Esophagus muscularis mucosa (tissue), 4 donors: ENCODE data around the gene OR8B8. TPM values are rescaled to one million over a fixed set of nuclear protein-coding genes. Genes with fewer than 3 reads are reported as not detected.
"Not testable (repeated sequence)": the region's sequence is repeated elsewhere in the genome, so short reads cannot be mapped to it uniquely, and the experiment has no call there.

Source experiments
- DNase-seq: peaks from one replicate; pipeline ENCODE4 v3.0.0-alpha.2; 2017; ENCODE audit errors: extremely low spot score
- H3K27ac ChIP-seq, 4 donors: fragments of 200-600 bp; sonication (generic); replicated peaks in 1 of 4; 1 replicate in 3 of 4; 2 replicates in 1 of 4; pipeline ENCODE4 v1.5.1; 2016 to 2019; ENCODE audit warnings: mild to moderate bottlenecking in 1 of 4
- H3K27me3 ChIP-seq, 4 donors: fragments of 200-600 bp; sonication (generic); one replicate each; pipeline versions ENCODE4 v1.5.1 to v1.6.0; 2016 to 2019
- H3K36me3 ChIP-seq, 4 donors: fragments of 200-600 bp; sonication (generic); one replicate each; pipeline ENCODE4 v1.5.1; 2016 to 2019
- H3K4me1 ChIP-seq, 4 donors: fragments of 200-600 bp; sonication (generic); one replicate each; pipeline ENCODE4 v1.5.1; 2016 to 2019
- H3K4me3 ChIP-seq, 4 donors: fragments of 200-600 bp; sonication (generic); 1 replicate in 2 of 4; 2 replicates in 2 of 4; pipeline ENCODE4 v1.5.1; 2016 to 2019; ENCODE audit warnings: mild to moderate bottlenecking in 4 of 4, moderate library complexity in 1 of 4
- H3K9me3 ChIP-seq, 4 donors: fragments of 200-600 bp; sonication (generic); 1 replicate in 3 of 4; 2 replicates in 1 of 4; pipeline ENCODE4 v1.5.1; 2016 to 2019
- EP300 ChIP-seq: sonication (generic); formaldehyde crosslinking; IDR thresholded peaks from one replicate; pipeline ENCODE4 v1.6.1; 2017; ENCODE audit warnings: antibody characterized with exemption
- POLR2A ChIP-seq: fragments of 450-650 bp; IDR thresholded peaks from one replicate; pipeline ENCODE4 v1.6.1; 2017; ENCODE audit warnings: antibody characterized with exemption, moderate library complexity, mild to moderate bottlenecking, low read depth
- POLR2AphosphoS5 ChIP-seq, 2 donors: sonication (generic); formaldehyde crosslinking; IDR thresholded peaks; one replicate each; pipeline ENCODE4 v1.6.1; 2017; ENCODE audit warnings: antibody characterized with exemption in 2 of 2
- WGBS: methylation state at CpG from one replicate; pipeline ENCODE4 v1.1.5; 2018; 5-methylcytosine and 5-hydroxymethylcytosine counted together
- intact Hi-C: fragments of 100-400 bp; cut with DNase I; formaldehyde crosslinking; loops from one replicate; pipeline ENCODE4 v1.15.1; 2023
- total RNA-seq, 4 donors: library from RNA; depleted of rRNA; stranded (reverse); fragments of >200 nt; gene quantifications; one replicate each; pipeline versions ENCODE4 v1.1.0 to v1.2.1, GENCODE V29; 2016
- TF ChIP-seq, protein P1 (sequence below), 3 experiments: fragments of 200-600 bp in 2 of 3; fragments of 450-650 bp in 1 of 3; sonication (generic) in 2 of 3; IDR thresholded peaks; one replicate each; pipeline ENCODE4 v1.5.1; 2017 to 2019; ENCODE audit warnings: antibody characterized with exemption in 3 of 3, mild to moderate bottlenecking in 2 of 3, moderate library complexity in 1 of 3

The OR8B8 gene
- total RNA-seq, 4 donors from 2014 or later: not detected

DNA sequence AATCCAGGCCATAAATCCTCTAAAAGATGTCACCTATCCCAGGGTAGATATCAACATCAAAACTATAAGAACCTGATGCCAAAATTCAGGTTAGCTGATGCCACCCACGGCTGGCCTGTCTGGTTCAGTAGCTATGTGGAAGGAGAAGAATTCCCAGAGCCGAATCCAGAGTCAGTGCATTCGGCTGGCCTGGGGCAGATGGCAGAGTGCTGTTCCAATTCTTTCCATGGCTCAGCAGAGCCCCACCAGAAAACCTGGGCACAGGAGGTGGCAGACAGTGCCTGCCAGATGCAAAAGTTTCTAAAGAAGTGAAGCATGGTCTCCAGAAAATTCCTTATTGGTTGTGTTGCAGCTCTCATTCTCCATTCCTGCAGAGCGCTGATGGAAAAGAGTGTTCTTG is 19.9 kb upstream of the OR8B8 start:
- Histone ChIP-seq H3K27ac (no peak overlapping the region), H3K36me3 (no peaks in the 10 kb centered on the region), H3K4me1 (no peaks in the 10 kb centered on the region), H3K27me3 (no peaks in the 10 kb centered on the region), H3K9me3 (no peaks in the 10 kb centered on the region), H3K4me3 (no peak overlapping the region)
- TF ChIP-seq EP300: no peak
- TF ChIP-seq, protein P1, sequence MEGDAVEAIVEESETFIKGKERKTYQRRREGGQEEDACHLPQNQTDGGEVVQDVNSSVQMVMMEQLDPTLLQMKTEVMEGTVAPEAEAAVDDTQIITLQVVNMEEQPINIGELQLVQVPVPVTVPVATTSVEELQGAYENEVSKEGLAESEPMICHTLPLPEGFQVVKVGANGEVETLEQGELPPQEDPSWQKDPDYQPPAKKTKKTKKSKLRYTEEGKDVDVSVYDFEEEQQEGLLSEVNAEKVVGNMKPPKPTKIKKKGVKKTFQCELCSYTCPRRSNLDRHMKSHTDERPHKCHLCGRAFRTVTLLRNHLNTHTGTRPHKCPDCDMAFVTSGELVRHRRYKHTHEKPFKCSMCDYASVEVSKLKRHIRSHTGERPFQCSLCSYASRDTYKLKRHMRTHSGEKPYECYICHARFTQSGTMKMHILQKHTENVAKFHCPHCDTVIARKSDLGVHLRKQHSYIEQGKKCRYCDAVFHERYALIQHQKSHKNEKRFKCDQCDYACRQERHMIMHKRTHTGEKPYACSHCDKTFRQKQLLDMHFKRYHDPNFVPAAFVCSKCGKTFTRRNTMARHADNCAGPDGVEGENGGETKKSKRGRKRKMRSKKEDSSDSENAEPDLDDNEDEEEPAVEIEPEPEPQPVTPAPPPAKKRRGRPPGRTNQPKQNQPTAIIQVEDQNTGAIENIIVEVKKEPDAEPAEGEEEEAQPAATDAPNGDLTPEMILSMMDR (IDR thresholded peaks at IDR 0.05): no peak
- no peak for TF ChIP-seq POLR2A
- DNase-seq: no peak
- intact Hi-C loops: no loop called here
- WGBS: 96% methylated on average over 2 of the region's 4 CpGs

DNA sequence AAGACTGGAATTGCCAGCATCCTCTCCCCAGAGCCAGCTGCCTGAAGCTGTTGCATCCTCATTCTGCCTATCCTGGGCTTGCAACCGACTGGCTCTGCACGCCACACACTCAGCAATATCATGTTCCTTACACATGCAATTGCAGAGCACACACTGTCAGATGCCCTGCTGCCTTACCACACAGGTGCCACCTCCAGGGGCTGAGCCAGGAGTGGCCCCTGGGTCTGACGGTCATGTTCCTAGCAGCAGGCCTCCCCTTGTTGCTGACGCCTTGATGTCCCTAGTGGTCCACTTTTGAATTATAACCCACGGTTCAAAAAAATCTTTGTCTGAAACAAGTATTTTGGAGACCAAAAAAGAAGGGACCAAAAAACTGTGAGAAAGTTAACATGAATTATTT is 18.5 kb upstream of the OR8B8 start:
- H3K9me3 ChIP-seq: no peaks in the 10 kb centered on the region
- intact Hi-C loops: no loop called here
- H3K27me3 ChIP-seq: no peaks in the 10 kb centered on the region
- no peak overlapping the region for H3K27ac ChIP-seq
- DNase-seq: no peak
- H3K36me3 ChIP-seq: no peaks in the 10 kb centered on the region
- H3K4me1 ChIP-seq: no peaks in the 10 kb centered on the region
- TF ChIP-seq POLR2AphosphoS5 (IDR thresholded peaks at IDR 0.05) (no peak), POLR2A (no peak), EP300 (no peak)
- TF ChIP-seq, protein P1 (IDR thresholded peaks at IDR 0.05): no peak
- WGBS: 71% methylated on average over 5 of the region's 5 CpGs
- H3K4me3 ChIP-seq: no peak overlapping the region

DNA sequence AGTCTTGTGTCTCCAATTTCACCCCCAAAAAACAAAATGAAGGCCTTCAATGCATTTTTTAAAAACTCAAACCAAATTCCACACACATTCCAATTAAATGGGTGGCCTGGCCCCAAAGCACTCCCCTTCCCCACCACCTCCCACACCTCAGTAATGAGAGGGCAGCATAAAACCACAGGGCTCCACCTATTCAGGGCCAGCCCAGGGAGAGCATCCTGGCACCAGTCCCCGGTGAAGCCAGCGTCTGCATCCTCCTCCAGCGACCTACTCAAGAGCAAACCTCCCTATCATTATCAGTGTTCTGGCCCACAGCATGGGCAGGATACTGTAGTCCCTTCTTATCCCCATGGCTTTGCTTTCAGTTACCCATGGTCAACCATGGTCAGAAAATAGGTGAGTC is 17.8 kb upstream of the OR8B8 start:
- no peak for DNase-seq
- intact Hi-C loops: no loop called here
- no peaks in the 10 kb centered on the region for H3K27me3 ChIP-seq
- 74% methylated on average over 3 of the region's 3 CpGs for WGBS
- no peak overlapping the region for H3K27ac ChIP-seq
- no peaks in the 10 kb centered on the region for H3K9me3 ChIP-seq
- TF ChIP-seq POLR2AphosphoS5 (IDR thresholded peaks at IDR 0.05) (no peak), EP300 (no peak), POLR2A (no peak)
- TF ChIP-seq, protein P1 (IDR thresholded peaks at IDR 0.05): no peak
- H3K4me3 ChIP-seq: no peak overlapping the region
- no peaks in the 10 kb centered on the region for H3K36me3 ChIP-seq
- no peaks in the 10 kb centered on the region for H3K4me1 ChIP-seq

DNA sequence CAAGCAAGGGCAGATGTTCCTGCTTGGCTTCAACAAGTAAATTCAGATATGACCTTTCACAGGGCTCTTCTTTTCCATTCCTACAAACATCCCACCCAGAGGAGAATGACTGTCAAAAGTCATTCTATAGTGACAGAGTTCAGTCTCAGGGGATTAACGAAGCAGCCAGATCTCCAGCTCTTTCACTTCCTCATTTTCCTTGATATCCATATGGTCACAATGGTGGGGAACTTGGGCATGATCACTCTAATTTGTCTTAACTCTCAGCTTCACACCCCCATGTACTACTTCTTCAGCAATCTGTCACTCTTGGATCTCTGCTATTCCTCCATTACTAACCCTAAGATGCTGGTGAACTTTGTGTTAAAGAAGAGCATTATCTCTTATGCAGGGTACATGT is 15.0 kb upstream of the OR8B8 start:
- Histone ChIP-seq H3K27me3 (no peaks in the 10 kb centered on the region), H3K9me3 (no peaks in the 10 kb centered on the region), H3K36me3 (no peaks in the 10 kb centered on the region), H3K4me3 (no peak overlapping the region), H3K4me1 (no peaks in the 10 kb centered on the region), H3K27ac (no peak overlapping the region)
- intact Hi-C loops: no loop called here
- no peak for DNase-seq
- TF ChIP-seq, protein P1 (IDR thresholded peaks at IDR 0.05): no peak
- TF ChIP-seq POLR2A: no peak
- no peak for TF ChIP-seq EP300
- no peak for TF ChIP-seq POLR2AphosphoS5 (IDR thresholded peaks at IDR 0.05)
- 92% methylated on average over 1 of the region's 1 CpG for whole genome bisulfite sequencing

DNA sequence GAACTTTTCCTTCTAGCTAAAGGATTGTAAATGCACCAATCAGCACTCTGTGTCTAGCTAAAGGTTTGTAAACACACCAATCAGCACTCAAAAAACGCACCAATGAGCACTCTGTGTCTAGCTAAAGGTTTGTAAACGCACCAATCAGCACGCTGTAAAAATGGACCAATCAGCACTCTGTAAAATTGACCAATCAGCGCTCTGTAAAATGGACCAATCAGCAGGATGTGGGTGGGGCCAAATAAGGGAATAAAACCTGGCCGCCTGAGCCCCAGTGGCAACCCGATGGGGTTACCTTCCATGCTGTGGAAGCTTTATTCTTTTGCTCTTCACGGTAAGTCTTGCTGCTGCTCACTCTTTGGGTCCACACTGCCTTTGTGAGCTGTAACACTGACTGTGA is 13.9 kb upstream of the OR8B8 start:
- H3K36me3 ChIP-seq, H3K27ac ChIP-seq, H3K4me3 ChIP-seq, intact Hi-C loops, DNase-seq, H3K27me3 ChIP-seq, H3K4me1 ChIP-seq, H3K9me3 ChIP-seq: not testable (repeated sequence)
- 86% methylated on average over 7 of the region's 7 CpGs for WGBS
